ENCODE results near the gene IFIT1B.
A peak's percentile ranks its signal among the peaks of the same experiment; 100 is the strongest.
"Not testable (repeated sequence)": the region's sequence is repeated elsewhere in the genome, so short reads cannot be mapped to it uniquely, and the experiment has no call there.

IFIT1B gene

DNA sequence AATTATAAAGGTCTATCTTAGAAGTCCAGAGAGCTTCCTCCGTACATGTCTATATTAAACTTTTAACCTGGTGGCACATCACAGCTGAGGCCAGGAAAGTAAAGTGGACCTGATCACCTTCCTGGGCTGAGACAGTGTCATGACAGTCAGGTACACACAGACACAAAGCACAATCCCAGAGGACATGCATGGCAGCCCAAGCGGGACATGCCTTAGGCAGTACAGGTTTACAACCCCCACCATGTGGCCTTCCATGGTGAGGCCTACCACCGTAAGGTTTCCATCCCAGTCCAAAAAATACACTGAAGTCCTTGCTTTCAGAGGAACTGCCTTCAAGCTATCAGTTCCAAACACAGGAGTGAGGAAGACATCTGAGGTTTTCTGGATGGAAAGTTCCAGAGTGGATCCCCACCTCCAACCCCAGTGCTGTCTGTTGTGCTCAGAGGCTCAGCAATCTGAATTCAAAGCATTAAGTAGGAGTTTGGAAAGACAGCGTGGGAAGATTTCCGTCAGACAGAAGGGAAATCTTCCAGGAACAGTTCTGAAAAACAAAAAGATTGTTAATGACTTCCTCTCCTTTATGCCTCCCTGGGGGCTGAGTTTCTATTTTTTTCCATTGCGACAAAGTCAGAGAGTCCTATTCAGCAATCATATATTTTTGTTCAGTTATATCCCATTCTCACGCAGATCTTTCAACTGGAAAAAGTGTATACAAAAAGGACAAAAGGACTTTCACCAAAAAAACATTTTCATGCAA lies 30.0 kb upstream of the IFIT1B start:
- H3K27ac ChIP-seq: no peak overlapping the region
- TF ChIP-seq, protein P1, sequence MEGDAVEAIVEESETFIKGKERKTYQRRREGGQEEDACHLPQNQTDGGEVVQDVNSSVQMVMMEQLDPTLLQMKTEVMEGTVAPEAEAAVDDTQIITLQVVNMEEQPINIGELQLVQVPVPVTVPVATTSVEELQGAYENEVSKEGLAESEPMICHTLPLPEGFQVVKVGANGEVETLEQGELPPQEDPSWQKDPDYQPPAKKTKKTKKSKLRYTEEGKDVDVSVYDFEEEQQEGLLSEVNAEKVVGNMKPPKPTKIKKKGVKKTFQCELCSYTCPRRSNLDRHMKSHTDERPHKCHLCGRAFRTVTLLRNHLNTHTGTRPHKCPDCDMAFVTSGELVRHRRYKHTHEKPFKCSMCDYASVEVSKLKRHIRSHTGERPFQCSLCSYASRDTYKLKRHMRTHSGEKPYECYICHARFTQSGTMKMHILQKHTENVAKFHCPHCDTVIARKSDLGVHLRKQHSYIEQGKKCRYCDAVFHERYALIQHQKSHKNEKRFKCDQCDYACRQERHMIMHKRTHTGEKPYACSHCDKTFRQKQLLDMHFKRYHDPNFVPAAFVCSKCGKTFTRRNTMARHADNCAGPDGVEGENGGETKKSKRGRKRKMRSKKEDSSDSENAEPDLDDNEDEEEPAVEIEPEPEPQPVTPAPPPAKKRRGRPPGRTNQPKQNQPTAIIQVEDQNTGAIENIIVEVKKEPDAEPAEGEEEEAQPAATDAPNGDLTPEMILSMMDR (IDR thresholded peaks at IDR 0.05; ENCODE audit: low read depth, low read length, missing control alignments): no peak
- no peaks in the 10 kb centered on the region for H3K27me3 ChIP-seq (replicated peaks)
- in situ Hi-C loops (cut with HindIII; ENCODE audit: low pct_ligation_motif_present, low sequenced_read_pairs): no loop called here
- H3K36me3 ChIP-seq (replicated peaks): no peaks in the 10 kb centered on the region
- no peak overlapping the region for H3K4me3 ChIP-seq (ENCODE audit: low read depth, low read length)
- DNase-seq: no peak

DNA sequence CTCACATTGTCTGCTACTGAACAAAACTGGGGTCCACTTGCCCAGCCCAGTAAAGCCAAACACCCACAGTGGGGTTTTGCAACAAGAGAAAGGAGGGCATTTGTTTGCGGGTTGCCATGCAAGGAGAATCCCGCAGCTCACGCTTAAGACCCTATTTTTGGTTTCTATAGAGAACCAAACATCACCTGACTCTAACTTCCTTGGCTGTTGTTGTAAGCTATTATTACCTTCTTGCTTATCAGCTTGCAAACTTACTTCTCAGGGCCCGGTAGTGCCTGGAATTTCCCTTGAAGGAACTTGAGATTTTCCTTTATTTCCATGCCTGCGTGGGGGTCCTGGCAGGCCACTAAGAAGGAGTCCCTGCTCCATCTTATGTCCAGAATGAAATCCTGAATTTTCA lies 29.4 kb upstream of the IFIT1B start:
- no peak overlapping the region for H3K27ac ChIP-seq
- TF ChIP-seq, protein P1 (IDR thresholded peaks at IDR 0.05; ENCODE audit: low read depth, low read length, missing control alignments): no peak
- H3K27me3 ChIP-seq (replicated peaks): no peaks in the 10 kb centered on the region
- no peak overlapping the region for H3K4me3 ChIP-seq (ENCODE audit: low read depth, low read length)
- in situ Hi-C loops (cut with HindIII; ENCODE audit: low pct_ligation_motif_present, low sequenced_read_pairs): no loop called here
- H3K36me3 ChIP-seq (replicated peaks): no peaks in the 10 kb centered on the region
- no peak for DNase-seq

DNA sequence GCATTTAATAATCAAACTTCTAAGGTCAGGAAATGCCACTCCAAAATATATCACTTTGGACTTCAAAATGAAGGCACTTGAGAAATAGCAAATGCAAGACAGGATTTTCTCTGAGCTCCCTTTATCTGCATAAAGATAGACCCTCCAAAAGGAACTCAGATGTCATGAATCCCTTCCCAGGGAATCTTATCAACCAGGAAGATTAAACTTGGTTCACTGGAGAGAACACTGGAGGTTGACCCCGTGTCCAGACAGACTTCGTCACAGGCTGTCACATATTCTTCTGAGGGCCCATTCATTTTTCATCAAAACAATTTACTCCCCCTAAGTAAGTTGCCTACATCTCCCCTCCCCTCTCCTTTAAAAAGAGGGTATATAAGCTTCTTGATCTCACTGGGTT lies 28.9 kb upstream of the IFIT1B start:
- Histone ChIP-seq H3K36me3 (replicated peaks) (no peaks in the 10 kb centered on the region), H3K27ac (no peak overlapping the region), H3K4me3 (ENCODE audit: low read depth, low read length) (no peak overlapping the region), H3K27me3 (replicated peaks) (no peaks in the 10 kb centered on the region)
- TF ChIP-seq, protein P1 (IDR thresholded peaks at IDR 0.05; ENCODE audit: low read depth, low read length, missing control alignments): no peak
- no peak for DNase-seq
- in situ Hi-C loops (cut with HindIII; ENCODE audit: low pct_ligation_motif_present, low sequenced_read_pairs): no loop called here

DNA sequence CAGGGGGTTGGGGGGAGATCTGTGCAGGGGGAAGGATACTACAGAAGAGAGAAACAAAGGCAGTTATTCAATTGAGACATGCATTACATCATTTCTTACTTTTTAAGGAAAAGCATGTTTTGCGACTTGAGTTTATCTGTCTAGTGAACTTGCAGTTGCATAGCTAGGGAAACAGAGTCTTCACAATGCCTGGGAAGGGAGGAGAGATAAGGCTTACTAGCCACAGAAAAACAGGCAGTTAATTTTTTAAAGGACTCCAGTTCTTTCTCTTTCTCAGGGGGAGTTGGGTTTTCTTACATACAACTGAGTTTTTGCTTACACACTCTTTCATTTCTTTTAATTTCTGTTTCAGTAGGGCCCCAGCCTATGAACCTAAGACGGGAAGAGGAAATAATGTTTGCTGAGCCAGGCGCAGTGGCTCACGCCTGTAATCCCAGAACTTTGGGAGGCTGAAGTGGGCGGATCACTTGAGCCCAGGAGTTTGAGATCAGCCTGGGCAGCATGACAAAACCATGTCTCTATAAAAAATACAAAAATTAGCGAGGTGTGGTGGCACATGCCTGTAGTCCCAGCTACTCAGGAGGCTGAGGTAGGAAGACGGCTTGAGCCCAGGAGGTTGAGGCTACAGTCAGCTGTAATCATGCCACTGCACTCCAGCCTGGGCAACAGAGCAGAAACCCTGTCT lies 27.1 kb upstream of the IFIT1B start:
- DNase-seq; in situ Hi-C loops (cut with HindIII; ENCODE audit: low pct_ligation_motif_present, low sequenced_read_pairs); H3K27me3 ChIP-seq (replicated peaks); H3K36me3 ChIP-seq (replicated peaks); H3K4me3 ChIP-seq (ENCODE audit: low read depth, low read length): not testable (repeated sequence)
- H3K27ac ChIP-seq: peak overlapping the region; percentile 78

DNA sequence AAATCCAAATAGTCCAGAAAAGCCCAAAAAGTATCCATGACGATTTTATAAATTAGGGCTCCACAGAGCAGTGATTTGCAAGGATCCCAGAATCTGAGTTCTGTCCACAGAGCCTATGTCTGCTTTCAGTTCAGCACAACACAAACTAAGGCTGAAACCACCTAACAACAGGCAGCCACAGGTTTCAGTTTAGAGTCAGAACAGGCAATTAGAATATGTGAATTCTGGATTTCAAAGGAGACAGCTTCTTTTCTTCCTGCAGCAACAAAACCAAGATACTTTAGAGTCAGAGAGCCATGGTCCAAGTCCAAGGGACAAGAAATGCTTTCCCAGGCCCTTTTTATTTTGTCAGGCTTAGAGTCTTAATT lies 26.5 kb upstream of the IFIT1B start:
- Histone ChIP-seq H3K36me3 (replicated peaks) (no peaks in the 10 kb centered on the region), H3K4me3 (ENCODE audit: low read depth, low read length) (no peak overlapping the region), H3K27me3 (replicated peaks) (no peaks in the 10 kb centered on the region), H3K27ac (peak overlapping the region; percentile 78)
- DNase-seq: no peak
- in situ Hi-C loops (cut with HindIII; ENCODE audit: low pct_ligation_motif_present, low sequenced_read_pairs): no loop called here
- TF ChIP-seq, protein P1 (IDR thresholded peaks at IDR 0.05; ENCODE audit: low read depth, low read length, missing control alignments): no peak

DNA sequence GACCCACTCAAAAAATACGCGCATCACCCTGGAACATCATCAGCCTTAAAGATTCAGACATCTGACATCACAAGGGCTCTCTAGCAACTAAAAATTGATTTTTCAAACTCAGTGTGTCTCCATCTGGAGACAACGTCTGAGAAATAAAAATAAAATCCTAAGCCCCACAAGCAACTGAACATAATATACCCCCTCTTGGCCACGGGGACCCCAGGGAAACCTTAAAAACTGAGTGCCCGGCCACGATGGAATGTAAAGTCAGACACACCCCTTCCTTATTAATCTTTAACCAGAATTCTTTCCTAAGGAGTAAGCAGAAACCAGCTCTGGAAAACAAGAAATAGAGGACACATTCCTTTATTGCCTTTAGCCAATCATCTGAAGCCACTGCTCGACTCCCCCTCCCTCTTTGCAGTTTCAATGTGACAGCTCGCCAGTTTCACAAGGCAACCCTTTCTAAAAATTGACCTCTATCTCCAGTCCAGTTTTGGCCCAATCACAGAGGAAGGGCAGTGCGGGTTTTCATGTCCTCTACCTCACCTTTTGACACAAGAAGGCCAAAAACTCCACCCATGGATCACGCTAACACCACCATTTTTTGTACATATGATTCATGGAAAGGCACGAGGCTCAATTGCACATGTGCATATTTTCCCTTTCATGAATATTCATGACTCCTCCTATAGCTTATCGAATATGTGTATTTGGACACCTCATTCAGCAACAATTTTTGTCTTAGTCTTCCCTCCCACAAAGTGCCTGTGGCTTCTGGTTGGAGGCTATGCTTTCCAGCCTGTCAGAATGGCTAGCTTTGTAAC lies 25.9 kb upstream of the IFIT1B start:
- Histone ChIP-seq H3K27ac (peak overlapping the region; percentile 78), H3K4me3 (ENCODE audit: low read depth, low read length) (peak overlapping the region; percentile 42), H3K36me3 (replicated peaks) (no peaks in the 10 kb centered on the region), H3K27me3 (replicated peaks) (no peaks in the 10 kb centered on the region)
- in situ Hi-C loops (cut with HindIII; ENCODE audit: low pct_ligation_motif_present, low sequenced_read_pairs): no loop called here
- TF ChIP-seq, protein P1 (IDR thresholded peaks at IDR 0.05; ENCODE audit: low read depth, low read length, missing control alignments): no peak
- peak; percentile 93 for DNase-seq

All from brain microvascular endothelial cell (primary cell).